ENCODE results near the gene HTR7. TPM values are rescaled to one million over a fixed set of nuclear protein-coding genes. Genes with fewer than 3 reads are reported as not detected.

Gene HTR7
- total and polyA plus RNA-seq, 7 donors: 0.31 to 1.4 (median 0.75) TPM; not detected in 1

- Histone ChIP-seq H3K4me3 (no peak overlapping the region), H3K27ac (no peak overlapping the region), H3K9me3 (peaks cover 0 to 9% (median 4%) of the 10 kb centered on the region in 4 donors), H3K4me1 (no peaks in the 10 kb centered on the region), H3K36me3 (no peaks in the 10 kb centered on the region), H3K27me3 (peaks cover 0 to 5% (median 0%) of the 10 kb centered on the region in 3 donors)
- intact Hi-C loops (cut with DNase I): no loop called here
- DNase-seq: no peak
- TF ChIP-seq EP300 (IDR thresholded peaks at IDR 0.05): no peak
- no peak for TF ChIP-seq CTCF (IDR thresholded peaks at IDR 0.05)
- TF ChIP-seq POLR2AphosphoS5 (IDR thresholded peaks at IDR 0.05): no peak
- no peak for TF ChIP-seq POLR2A (IDR thresholded peaks at IDR 0.05)
- 5 to 26% methylated on average over 1 of the region's 1 CpG for WGBS, 2 donors
These were observed 10.4 kb downstream of the HTR7 start for GRCh38 chr10:90847436-90847835.

- TF ChIP-seq POLR2A (IDR thresholded peaks at IDR 0.05) (no peak), CTCF (IDR thresholded peaks at IDR 0.05) (no peak), EP300 (IDR thresholded peaks at IDR 0.05) (no peak), POLR2AphosphoS5 (IDR thresholded peaks at IDR 0.05) (no peak)
- Histone ChIP-seq H3K4me3 (no peak overlapping the region), H3K4me1 (no peaks in the 10 kb centered on the region), H3K27ac (no peak overlapping the region), H3K27me3 (peaks cover 0 to 5% (median 0%) of the 10 kb centered on the region in 3 donors), H3K9me3 (peaks cover 0 to 9% (median 4%) of the 10 kb centered on the region in 4 donors), H3K36me3 (no peaks in the 10 kb centered on the region)
- WGBS, 2 donors: 40 to 70% methylated on average over 1 of the region's 1 CpG
- no peak for DNase-seq
- intact Hi-C loops (cut with DNase I): no loop called here
These were observed 11.1 kb downstream of the HTR7 start for GRCh38 chr10:90846746-90847145.

- Histone ChIP-seq H3K9me3 (peaks cover 0 to 8% (median 2%) of the 10 kb centered on the region in 4 donors), H3K36me3 (no peaks in the 10 kb centered on the region), H3K4me3 (no peak overlapping the region), H3K27me3 (peaks cover 0 to 9% (median 0%) of the 10 kb centered on the region in 3 donors), H3K27ac (no peak overlapping the region), H3K4me1 (no peaks in the 10 kb centered on the region)
- 67 to 81% methylated on average over 3 of the region's 3 CpGs for WGBS, 2 donors
- TF ChIP-seq POLR2AphosphoS5 (IDR thresholded peaks at IDR 0.05) (no peak), POLR2A (IDR thresholded peaks at IDR 0.05) (no peak), CTCF (IDR thresholded peaks at IDR 0.05) (no peak), EP300 (IDR thresholded peaks at IDR 0.05) (no peak)
- no peak for DNase-seq
- intact Hi-C loops (cut with DNase I): no loop called here
These were observed 12.1 kb downstream of the HTR7 start for GRCh38 chr10:90845726-90846125.

- no peak for DNase-seq
- Histone ChIP-seq H3K36me3 (no peaks in the 10 kb centered on the region), H3K4me1 (no peaks in the 10 kb centered on the region), H3K4me3 (no peak overlapping the region), H3K27ac (no peak overlapping the region), H3K9me3 (no peaks in the 10 kb centered on the region), H3K27me3 (peaks cover 0 to 4% (median 0%) of the 10 kb centered on the region in 3 donors)
- no peak for TF ChIP-seq CTCF (IDR thresholded peaks at IDR 0.05)
- no peak for TF ChIP-seq EP300 (IDR thresholded peaks at IDR 0.05)
- TF ChIP-seq POLR2A (IDR thresholded peaks at IDR 0.05): no peak
- no peak for TF ChIP-seq POLR2AphosphoS5 (IDR thresholded peaks at IDR 0.05)
- WGBS, 2 donors: 57 to 81% methylated on average over 1 of the region's 1 CpG
- intact Hi-C loops (cut with DNase I): no loop called here
These were observed 15.1 kb downstream of the HTR7 start for GRCh38 chr10:90842725-90843124.

GRCh38 chr10:90837486-90837885 is 20.4 kb downstream of the HTR7 start:
- Histone ChIP-seq H3K4me3 (no peak overlapping the region), H3K9me3 (no peaks in the 10 kb centered on the region), H3K27me3 (peaks cover 0 to 4% (median 0%) of the 10 kb centered on the region in 3 donors), H3K36me3 (no peaks in the 10 kb centered on the region), H3K4me1 (no peaks in the 10 kb centered on the region), H3K27ac (no peak overlapping the region)
- DNase-seq: no peak
- 85 to 87% methylated on average over 1 of the region's 1 CpG for WGBS, 2 donors
- TF ChIP-seq POLR2AphosphoS5 (IDR thresholded peaks at IDR 0.05): no peak
- no peak for TF ChIP-seq POLR2A (IDR thresholded peaks at IDR 0.05)
- TF ChIP-seq EP300 (IDR thresholded peaks at IDR 0.05): no peak
- no peak for TF ChIP-seq CTCF (IDR thresholded peaks at IDR 0.05)
- intact Hi-C loops (cut with DNase I): no loop called here
